ENCODE data around the gene REN.

DNA sequence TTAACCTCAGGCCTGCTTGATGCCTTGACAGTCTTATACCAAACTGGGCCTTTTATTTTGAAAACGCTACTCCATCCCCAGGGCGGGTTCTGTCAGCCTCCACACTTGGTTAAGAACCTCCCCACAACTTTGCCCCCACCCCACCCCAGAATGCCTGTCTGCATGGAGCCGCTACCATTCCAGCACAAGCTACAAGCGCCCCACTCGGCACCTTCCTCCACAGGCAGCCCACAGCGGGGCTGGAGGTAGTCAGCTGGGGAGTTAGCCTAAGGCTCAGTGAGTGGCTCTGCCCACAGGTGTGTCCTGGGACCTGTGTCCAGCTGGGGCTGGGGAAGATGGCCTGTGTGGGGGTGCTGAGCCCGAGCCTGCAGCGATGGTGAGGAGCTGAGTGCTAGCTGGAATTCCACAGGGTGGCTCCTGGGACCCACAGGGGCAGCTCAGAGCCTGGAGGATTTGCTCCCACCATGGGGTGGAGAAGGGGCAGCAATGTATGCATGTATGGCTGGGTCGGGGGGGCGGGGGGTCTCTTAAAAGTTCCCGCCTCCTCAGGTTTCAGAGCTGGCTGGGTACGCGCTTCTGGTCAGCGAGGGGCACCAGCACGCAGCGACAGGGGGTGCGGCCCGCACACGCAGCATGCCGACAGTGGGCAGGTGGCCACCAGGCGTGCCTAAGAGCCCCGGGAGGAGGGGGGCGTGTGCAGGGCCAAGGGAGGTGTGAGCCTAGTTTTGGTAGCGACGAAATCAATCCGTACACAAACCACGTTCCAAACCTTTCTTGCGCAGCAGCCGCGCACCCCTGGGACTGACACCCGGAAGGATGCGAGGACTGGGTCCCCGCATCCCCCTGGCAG is 15.2 kb downstream of the REN start:
- TF ChIP-seq, protein P1, sequence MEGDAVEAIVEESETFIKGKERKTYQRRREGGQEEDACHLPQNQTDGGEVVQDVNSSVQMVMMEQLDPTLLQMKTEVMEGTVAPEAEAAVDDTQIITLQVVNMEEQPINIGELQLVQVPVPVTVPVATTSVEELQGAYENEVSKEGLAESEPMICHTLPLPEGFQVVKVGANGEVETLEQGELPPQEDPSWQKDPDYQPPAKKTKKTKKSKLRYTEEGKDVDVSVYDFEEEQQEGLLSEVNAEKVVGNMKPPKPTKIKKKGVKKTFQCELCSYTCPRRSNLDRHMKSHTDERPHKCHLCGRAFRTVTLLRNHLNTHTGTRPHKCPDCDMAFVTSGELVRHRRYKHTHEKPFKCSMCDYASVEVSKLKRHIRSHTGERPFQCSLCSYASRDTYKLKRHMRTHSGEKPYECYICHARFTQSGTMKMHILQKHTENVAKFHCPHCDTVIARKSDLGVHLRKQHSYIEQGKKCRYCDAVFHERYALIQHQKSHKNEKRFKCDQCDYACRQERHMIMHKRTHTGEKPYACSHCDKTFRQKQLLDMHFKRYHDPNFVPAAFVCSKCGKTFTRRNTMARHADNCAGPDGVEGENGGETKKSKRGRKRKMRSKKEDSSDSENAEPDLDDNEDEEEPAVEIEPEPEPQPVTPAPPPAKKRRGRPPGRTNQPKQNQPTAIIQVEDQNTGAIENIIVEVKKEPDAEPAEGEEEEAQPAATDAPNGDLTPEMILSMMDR (conservative IDR thresholded peaks at IDR 0.05; ENCODE audit: low read length) = no peak
- no peak for TF ChIP-seq EZH2phosphoT487 (IDR thresholded peaks at IDR 0.05; ENCODE audit: borderline replicate concordance)

Measured in Loucy (cell line).